ENCODE data around the gene THEM5. TPM values are rescaled to one million over a fixed set of nuclear protein-coding genes. Genes with fewer than 3 reads are reported as not detected.
"Not testable (repeated sequence)": the region's sequence is repeated elsewhere in the genome, so short reads cannot be mapped to it uniquely, and the experiment has no call there.

The THEM5 gene
- total RNA-seq (2021) (not detected in 2 replicates), Bru-seq, nascent RNA (not detected), BruChase-seq, experiment 1, labeled RNA remaining after a 2-hour chase (not detected), BruChase-seq, experiment 2, labeled RNA remaining after a 6-hour chase (not detected)
- long read RNA-seq: 0 reads

GRCh38 chr1:151853411-151853943 is at the start of gene THEM5:
Gene THEM5, minus strand, starts transcription at chr1:151853712. Its CDS starts 147 bp downstream, at chr1:151853565.
- Histone ChIP-seq H3K27me3 (ENCODE audit: insufficient read depth, low read depth) (no peaks in the 10 kb centered on the region), H3K27ac (no peak within 1 kb of the TSS), H3K4me2 (no peak within 1 kb of the TSS), H3K9me3 (ENCODE audit: insufficient read depth, low read depth) (no peaks in the 10 kb centered on the region), H3K4me3 (no peak within 1 kb of the TSS), H4K20me1 (ENCODE audit: insufficient read depth) (no peaks in the 10 kb centered on the region), H2AFZ (no peak within 1 kb of the TSS), H3F3A (ENCODE audit: insufficient read depth, low read depth) (no peaks in the 10 kb centered on the region), H3K4me1 (replicated peaks; ENCODE audit: insufficient read depth) (no peaks in the 10 kb centered on the region), H3K36me3 (ENCODE audit: low read depth) (no peaks in the 10 kb centered on the region), H3K79me2 (ENCODE audit: low read depth) (no peaks in the 10 kb centered on the region), H3K9me2 (ENCODE audit: insufficient read depth) (no peaks in the 10 kb centered on the region)
- ChIA-PET CTCF (interaction anchor here (1.3 kb wide), 1 partner anchor 28 kb away, joined by 10 read pairs; no protein-coding TSS in a partner anchor), POLR2A (ENCODE audit: unreplicated experiment) (interaction anchor here (0.6 kb wide), 1 partner anchor 8 kb away, joined by 4 read pairs; no protein-coding TSS in a partner anchor)
- TF ChIP-seq EZH2 (IDR thresholded peaks at IDR 0.05; ENCODE audit: low read depth) (no peak), CTCF (conservative IDR thresholded peaks at IDR 0.05) (no peak)
- intact Hi-C loops (cut with micrococcal nuclease; ENCODE audit: unreplicated experiment): no loop called here
- no peak for DNase-seq
- BruUV-seq (replicated peaks): no TSS peak

- TF ChIP-seq CTCF (conservative IDR thresholded peaks at IDR 0.05) (no peak), EZH2 (IDR thresholded peaks at IDR 0.05; ENCODE audit: low read depth) (no peak)
- H4K20me1 ChIP-seq (ENCODE audit: insufficient read depth): no peaks in the 10 kb centered on the region
- DNase-seq: no peak
- peaks cover 35% of the 10 kb centered on the region for H3K9me3 ChIP-seq (ENCODE audit: insufficient read depth, low read depth)
- H2AFZ ChIP-seq: no peak overlapping the region
- no peak overlapping the region for H3K4me3 ChIP-seq
- CTCF ChIA-PET: interaction anchor here (0.7 kb wide), 1 partner anchor 17 kb away, joined by 4 read pairs; no protein-coding TSS in a partner anchor
- POLR2A ChIA-PET (ENCODE audit: unreplicated experiment): no interaction called here
- peaks cover 27% of the 10 kb centered on the region; the same call in 1 of the 2 replicates for H3F3A ChIP-seq (ENCODE audit: insufficient read depth, low read depth)
- peaks cover 40% of the 10 kb centered on the region for H3K4me1 ChIP-seq (replicated peaks; ENCODE audit: insufficient read depth)
- H3K9me2 ChIP-seq (ENCODE audit: insufficient read depth): no peaks in the 10 kb centered on the region
- no peaks in the 10 kb centered on the region for H3K27me3 ChIP-seq (ENCODE audit: insufficient read depth, low read depth)
- no TSS peak for BruUV-seq (replicated peaks)
- no peak overlapping the region for H3K4me2 ChIP-seq
- intact Hi-C loops (cut with micrococcal nuclease; ENCODE audit: unreplicated experiment): no loop called here
- H3K36me3 ChIP-seq (ENCODE audit: low read depth): peaks cover 42% of the 10 kb centered on the region
- H3K27ac ChIP-seq: no peak overlapping the region
- peaks cover 86% of the 10 kb centered on the region for H3K79me2 ChIP-seq (ENCODE audit: low read depth)
Measured at GRCh38 chr1:151902858-151903257, 49.3 kb upstream of the THEM5 start.

- Histone ChIP-seq H3K79me2 (ENCODE audit: low read depth) (peaks cover 91% of the 10 kb centered on the region), H3K9me3 (ENCODE audit: insufficient read depth, low read depth) (peaks cover 27% of the 10 kb centered on the region), H3K4me1 (replicated peaks; ENCODE audit: insufficient read depth) (peaks cover 53% of the 10 kb centered on the region), H3F3A (ENCODE audit: insufficient read depth, low read depth) (peaks cover 33% of the 10 kb centered on the region; the same call in 1 of the 2 replicates), H3K36me3 (ENCODE audit: low read depth) (peaks cover 44% of the 10 kb centered on the region)
- H3K9me2 ChIP-seq (ENCODE audit: insufficient read depth); DNase-seq; H3K27ac ChIP-seq; intact Hi-C loops (cut with micrococcal nuclease; ENCODE audit: unreplicated experiment); BruUV-seq (replicated peaks); H4K20me1 ChIP-seq (ENCODE audit: insufficient read depth); POLR2A ChIA-PET (ENCODE audit: unreplicated experiment); CTCF ChIA-PET; H3K4me3 ChIP-seq; H3K4me2 ChIP-seq; H2AFZ ChIP-seq; H3K27me3 ChIP-seq (ENCODE audit: insufficient read depth, low read depth): not testable (repeated sequence)
Measured at GRCh38 chr1:151900804-151901203, 47.3 kb upstream of the THEM5 start.

Data from PC-9 (cell line).